OCI-M2 (cell line): Measurements from ENCODE around the gene TAS1R3.

Experiments
- DNase-seq: peaks from one replicate; lab custom pipeline; 2025; ENCODE audit not compliant: unreplicated experiment; lab: John Stamatoyannopoulos, UW

TAS1R3 gene

GRCh38 chr1:1320666-1321448 is 10.2 kb upstream of the TAS1R3 start:
- DNase-seq, result no peak

- DNase-seq, result no peak
Measured at GRCh38 chr1:1321477-1321876, 9.6 kb upstream of the TAS1R3 start.

- DNase-seq, result no peak
Measured at GRCh38 chr1:1322418-1322817, 8.7 kb upstream of the TAS1R3 start.

- DNase-seq, result no peak
Measured at GRCh38 chr1:1322952-1323351, 8.1 kb upstream of the TAS1R3 start.

GRCh38 chr1:1324084-1324523 is 7.0 kb upstream of the TAS1R3 start:
- DNase-seq, result no peak

- peak; percentile 29 for DNase-seq
Measured at GRCh38 chr1:1324524-1325287, 6.4 kb upstream of the TAS1R3 start, which contains the start of the genes CPTP and INTS11. Gene CPTP, plus strand, starts transcription at chr1:1324802. Its CDS starts 2,109 bp downstream, at chr1:1326911. Gene INTS11, minus strand, starts transcription at chr1:1324660. Its CDS starts 52 bp downstream, at chr1:1324608.

- DNase-seq, result no peak
Measured at GRCh38 chr1:1325288-1326074, 5.6 kb upstream of the TAS1R3 start.

GRCh38 chr1:1326075-1326605 is 4.9 kb upstream of the TAS1R3 start:
- DNase-seq, result no peak

- no peak for DNase-seq
Measured at GRCh38 chr1:1327291-1327690, 3.8 kb upstream of the TAS1R3 start.

GRCh38 chr1:1328254-1328653 is 2.8 kb upstream of the TAS1R3 start:
- DNase-seq, result no peak

GRCh38 chr1:1329304-1330210 is 1.5 kb upstream of the TAS1R3 start:
- no peak for DNase-seq

- no peak for DNase-seq
Measured at GRCh38 chr1:1330366-1331067, 563 bp upstream of the TAS1R3 start.

GRCh38 chr1:1332031-1332755 is 1.1 kb downstream of the TAS1R3 start:
- DNase-seq, result no peak

GRCh38 chr1:1332774-1333480 is 1.8 kb downstream of the TAS1R3 start:
- no peak for DNase-seq

GRCh38 chr1:1333551-1334241 is 2.6 kb downstream of the TAS1R3 start:
- no peak for DNase-seq

GRCh38 chr1:1334835-1335234 is 3.8 kb downstream of the TAS1R3 start:
- DNase-seq, result no peak

GRCh38 chr1:1335283-1335682 is 4.2 kb downstream of the TAS1R3 start:
- no peak for DNase-seq
